ENCODE results near the gene RARS2.

The RARS2 gene, protein sequence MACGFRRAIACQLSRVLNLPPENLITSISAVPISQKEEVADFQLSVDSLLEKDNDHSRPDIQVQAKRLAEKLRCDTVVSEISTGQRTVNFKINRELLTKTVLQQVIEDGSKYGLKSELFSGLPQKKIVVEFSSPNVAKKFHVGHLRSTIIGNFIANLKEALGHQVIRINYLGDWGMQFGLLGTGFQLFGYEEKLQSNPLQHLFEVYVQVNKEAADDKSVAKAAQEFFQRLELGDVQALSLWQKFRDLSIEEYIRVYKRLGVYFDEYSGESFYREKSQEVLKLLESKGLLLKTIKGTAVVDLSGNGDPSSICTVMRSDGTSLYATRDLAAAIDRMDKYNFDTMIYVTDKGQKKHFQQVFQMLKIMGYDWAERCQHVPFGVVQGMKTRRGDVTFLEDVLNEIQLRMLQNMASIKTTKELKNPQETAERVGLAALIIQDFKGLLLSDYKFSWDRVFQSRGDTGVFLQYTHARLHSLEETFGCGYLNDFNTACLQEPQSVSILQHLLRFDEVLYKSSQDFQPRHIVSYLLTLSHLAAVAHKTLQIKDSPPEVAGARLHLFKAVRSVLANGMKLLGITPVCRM

DNA sequence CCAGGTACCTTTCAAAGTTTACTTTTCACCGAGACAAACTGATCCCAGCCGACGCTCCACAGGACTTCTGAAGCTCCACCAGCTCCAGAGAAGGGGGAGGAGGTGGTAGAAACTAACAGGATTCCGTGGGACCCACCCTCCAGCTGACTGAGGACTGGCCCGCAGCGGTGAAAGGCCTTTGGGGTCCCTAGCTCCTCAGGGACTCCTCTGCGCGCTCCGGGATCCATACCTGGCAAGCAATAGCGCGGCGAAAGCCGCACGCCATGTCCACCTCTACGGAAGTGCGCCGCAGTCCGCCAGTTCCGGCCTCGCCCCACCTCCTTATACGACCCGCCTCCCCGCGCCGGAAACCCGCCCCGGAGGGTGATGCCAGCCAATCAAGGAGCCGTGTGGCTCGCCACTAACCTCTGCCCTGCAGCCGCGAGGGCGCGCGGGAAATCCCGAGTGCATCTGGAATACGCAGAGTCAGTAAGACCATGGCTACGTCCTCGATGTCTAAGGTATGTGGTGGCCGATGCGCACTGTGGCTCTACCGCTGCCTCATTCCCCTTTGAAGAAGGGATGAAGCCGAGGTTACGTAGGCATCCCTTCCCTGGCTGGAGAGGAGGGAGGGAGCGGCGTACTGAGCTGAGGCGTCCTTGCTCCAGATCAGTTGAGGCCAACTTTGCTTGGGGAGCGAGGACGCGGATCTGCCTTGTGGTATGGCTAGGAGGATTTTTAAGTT, at the start of gene RARS2, which contains the start of gene ORC3:
RARS2 (minus strand) TSS at position 295 of the 724 bp plus-strand sequence; CDS start at position 265, 30 bp downstream.
ORC3 (plus strand) TSS at position 443 of the 724 bp plus-strand sequence; CDS start at position 477, 34 bp downstream.
- TF ChIP-seq EZH2 (IDR thresholded peaks at IDR 0.05; ENCODE audit: borderline replicate concordance, low read length) (no peak), CTCF (IDR thresholded peaks at IDR 0.05; ENCODE audit: low read length) (no peak)
- H3K79me2 ChIP-seq (ENCODE audit: insufficient read depth, low read length), result peaks cover 64% of the 10 kb centered on the region
- no peaks in the 10 kb centered on the region for H4K20me1 ChIP-seq (ENCODE audit: insufficient read depth, low read length)
- no peak within 1 kb of the TSS; the same call in 1 of the 2 replicates for H2AFZ ChIP-seq (ENCODE audit: low read length)
- H3K9ac ChIP-seq (ENCODE audit: low read length), result peak within 1 kb of the TSS; percentile 87
- H3K4me2 ChIP-seq (ENCODE audit: low read length), result peak within 1 kb of the TSS; percentile 86
- H3K27me3 ChIP-seq (ENCODE audit: insufficient read depth, low read length), result no peaks in the 10 kb centered on the region
- no peaks in the 10 kb centered on the region for H3K9me3 ChIP-seq (ENCODE audit: low read length)
- no peaks in the 10 kb centered on the region for H3K9me2 ChIP-seq (ENCODE audit: low read depth, low read length)
- H3K4me1 ChIP-seq (ENCODE audit: insufficient read depth, low read length, severe bottlenecking), result peaks cover 31% of the 10 kb centered on the region
- H3F3A ChIP-seq (ENCODE audit: insufficient read depth, low read length), result no peaks in the 10 kb centered on the region
- H3K36me3 ChIP-seq (ENCODE audit: insufficient read depth, low read length), result peaks cover 36% of the 10 kb centered on the region
- peak within 1 kb of the TSS; percentile 27 for H3K27ac ChIP-seq (ENCODE audit: low read depth, low read length, poor library complexity, severe bottlenecking)
- peak within 1 kb of the TSS; percentile 84 for H3K4me3 ChIP-seq (ENCODE audit: low read depth, low read length, poor library complexity, severe bottlenecking)

DNA sequence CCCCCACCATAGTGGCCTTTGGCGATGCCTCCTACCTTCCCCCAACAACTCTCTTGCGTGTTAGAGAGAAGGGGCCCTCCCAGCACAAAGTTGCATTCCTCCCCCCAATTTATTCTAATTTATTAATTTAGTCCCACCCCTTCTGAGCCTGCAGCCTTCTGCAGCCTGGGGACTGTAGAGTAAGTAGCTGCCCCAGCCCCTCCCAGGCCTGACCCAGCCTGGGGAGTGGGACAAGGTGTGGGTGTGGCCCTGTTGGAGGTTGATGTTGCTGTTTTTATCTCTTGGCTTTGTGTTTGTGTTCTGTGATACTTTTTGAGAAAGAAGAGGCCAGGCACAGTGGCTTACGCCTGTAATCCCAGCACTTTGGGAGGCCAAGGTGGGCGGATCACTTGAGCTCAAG, 49.6 kb upstream of the RARS2 start:
- H3F3A ChIP-seq (ENCODE audit: insufficient read depth, low read length), result no peaks in the 10 kb centered on the region
- no peaks in the 10 kb centered on the region for H4K20me1 ChIP-seq (ENCODE audit: insufficient read depth, low read length)
- H3K4me3 ChIP-seq (ENCODE audit: low read depth, low read length, poor library complexity, severe bottlenecking), result no peak overlapping the region
- no peak overlapping the region for H3K4me2 ChIP-seq (ENCODE audit: low read length)
- no peaks in the 10 kb centered on the region for H3K9me2 ChIP-seq (ENCODE audit: low read depth, low read length)
- peaks cover 36% of the 10 kb centered on the region; the same call in 1 of the 2 replicates for H3K36me3 ChIP-seq (ENCODE audit: insufficient read depth, low read length)
- H2AFZ ChIP-seq (ENCODE audit: low read length), result no peak overlapping the region
- H3K27me3 ChIP-seq (ENCODE audit: insufficient read depth, low read length), result no peaks in the 10 kb centered on the region
- no peak overlapping the region for H3K9ac ChIP-seq (ENCODE audit: low read length)
- no peaks in the 10 kb centered on the region for H3K4me1 ChIP-seq (ENCODE audit: insufficient read depth, low read length, severe bottlenecking)
- H3K79me2 ChIP-seq (ENCODE audit: insufficient read depth, low read length), result no peaks in the 10 kb centered on the region
- no peak for TF ChIP-seq CTCF (IDR thresholded peaks at IDR 0.05; ENCODE audit: low read length)
- H3K9me3 ChIP-seq (ENCODE audit: low read length), result no peaks in the 10 kb centered on the region
- no peak overlapping the region for H3K27ac ChIP-seq (ENCODE audit: low read depth, low read length, poor library complexity, severe bottlenecking)

DNA sequence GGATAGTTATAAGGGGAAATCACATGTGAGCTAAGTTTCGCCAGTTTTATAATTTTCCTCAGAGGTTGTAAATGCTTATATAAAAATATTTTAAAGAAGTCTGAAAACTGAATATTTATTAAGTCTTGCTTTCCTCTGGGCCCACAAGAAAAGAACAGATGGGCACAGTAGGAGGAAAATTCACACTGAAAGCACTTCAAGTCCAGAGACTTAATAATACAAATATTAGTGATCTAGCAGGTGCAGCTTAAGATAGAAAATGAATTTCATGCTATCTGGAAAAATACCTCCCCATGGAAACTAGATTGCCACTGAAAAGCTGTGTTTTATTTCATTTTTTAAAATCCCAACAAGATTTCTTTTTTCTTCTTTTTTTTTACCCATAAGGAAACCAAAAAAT, 47.3 kb upstream of the RARS2 start:
- Histone ChIP-seq H3K9me3 (ENCODE audit: low read length) (no peaks in the 10 kb centered on the region), H3K79me2 (ENCODE audit: insufficient read depth, low read length) (no peaks in the 10 kb centered on the region), H2AFZ (ENCODE audit: low read length) (no peak overlapping the region), H3K9ac (ENCODE audit: low read length) (no peak overlapping the region), H3K9me2 (ENCODE audit: low read depth, low read length) (no peaks in the 10 kb centered on the region), H3K4me3 (ENCODE audit: low read depth, low read length, poor library complexity, severe bottlenecking) (no peak overlapping the region), H3K4me2 (ENCODE audit: low read length) (no peak overlapping the region), H3K36me3 (ENCODE audit: insufficient read depth, low read length) (peaks cover 41% of the 10 kb centered on the region; the same call in 1 of the 2 replicates), H4K20me1 (ENCODE audit: insufficient read depth, low read length) (no peaks in the 10 kb centered on the region), H3K4me1 (ENCODE audit: insufficient read depth, low read length, severe bottlenecking) (no peaks in the 10 kb centered on the region), H3K27ac (ENCODE audit: low read depth, low read length, poor library complexity, severe bottlenecking) (no peak overlapping the region), H3K27me3 (ENCODE audit: insufficient read depth, low read length) (no peaks in the 10 kb centered on the region), H3F3A (ENCODE audit: insufficient read depth, low read length) (no peaks in the 10 kb centered on the region)
- TF ChIP-seq EZH2 (IDR thresholded peaks at IDR 0.05; ENCODE audit: borderline replicate concordance, low read length) (no peak), CTCF (IDR thresholded peaks at IDR 0.05; ENCODE audit: low read length) (no peak)
